GM23338 (cell line): ENCODE results near the gene PANK3.

Experiments used
- CTCF ChIP-seq, 2 experiments: fragments of 200-600 bp in 1 of 2; sonication (generic) in 1 of 2; conservative IDR thresholded peaks; 2 replicates each; pipeline versions ENCODE4 v1.5.1 to v1.6.1; 2016 to 2017; ENCODE audit warnings: antibody characterized with exemption in 2 of 2, low read depth in 2 of 2, mild to moderate bottlenecking in 2 of 2, moderate library complexity in 1 of 2
- EZH2 ChIP-seq: fragments of 200-600 bp; sonication (generic); IDR thresholded peaks from one replicate; pipeline ENCODE4 v1.8.0; 2017; ENCODE audit warnings: antibody characterized with exemption, mild to moderate bottlenecking, low read depth; ENCODE audit not compliant: unreplicated experiment
- POLR2AphosphoS5 ChIP-seq: IDR thresholded peaks from 2 replicates; pipeline ENCODE4 v1.6.1; 2016; ENCODE audit warnings: antibody characterized with exemption, low read depth
- ZNF114 ChIP-seq: fragments of 250-450 bp; sonication (Bioruptor Pico); IDR thresholded peaks from 2 replicates; pipeline ENCODE4 v1.5.0; 2020; ENCODE audit warnings: mild to moderate bottlenecking, moderate library complexity

GRCh38 chr5:168585119-168585856 is 6.1 kb upstream of the PANK3 start:
- TF ChIP-seq POLR2AphosphoS5 (no peak), EZH2 (no peak), CTCF (conservative IDR thresholded peaks at IDR 0.05; ENCODE audit: low read depth in 2 of 2) (no peak), ZNF114 (no peak)
